DMS79 treated with DMSO at 0.1 percent for 48 hours (cell line): ENCODE data around the gene MRPL48.
"Not testable (repeated sequence)": the region's sequence is repeated elsewhere in the genome, so short reads cannot be mapped to it uniquely, and the experiment has no call there.

Experiments
- DNase-seq: peaks from one replicate; lab custom pipeline; 2025; lab: John Stamatoyannopoulos, UW

MRPL48 gene

GRCh38 chr11:73839123-73839457 lies 51.4 kb downstream of the MRPL48 start:
- no peak for DNase-seq

GRCh38 chr11:73851046-73851764 lies 63.5 kb downstream of the MRPL48 start:
- peak; percentile 58 for DNase-seq

GRCh38 chr11:73852049-73852448 lies 64.4 kb downstream of the MRPL48 start:
- peak; percentile 97 for DNase-seq

- DNase-seq, result no peak
These were observed 67.0 kb downstream of the MRPL48 start for GRCh38 chr11:73854680-73855079.

GRCh38 chr11:73856031-73856567 lies 68.4 kb downstream of the MRPL48 start:
- DNase-seq, result peak; percentile 98

- DNase-seq, result peak; percentile 62
These were observed 72.0 kb downstream of the MRPL48 start for GRCh38 chr11:73859671-73860070.

- DNase-seq, result no peak
These were observed 72.5 kb downstream of the MRPL48 start for GRCh38 chr11:73860202-73860601.

- peak; percentile 100 for DNase-seq
These were observed 75.3 kb downstream of the MRPL48 start for GRCh38 chr11:73862986-73863385.

GRCh38 chr11:73866095-73866579 lies 78.5 kb downstream of the MRPL48 start:
- no peak for DNase-seq

GRCh38 chr11:73866586-73866996 lies 78.9 kb downstream of the MRPL48 start:
- DNase-seq, result no peak

- peak; percentile 73 for DNase-seq
These were observed 81.8 kb downstream of the MRPL48 start for GRCh38 chr11:73869332-73869949.

GRCh38 chr11:73870261-73870660 lies 82.6 kb downstream of the MRPL48 start:
- no peak for DNase-seq

- no peak for DNase-seq
These were observed 85.2 kb downstream of the MRPL48 start for GRCh38 chr11:73872749-73873357.

GRCh38 chr11:73875380-73875779 lies 87.7 kb downstream of the MRPL48 start:
- DNase-seq, result no peak

GRCh38 chr11:73875840-73876239 lies 88.2 kb downstream of the MRPL48 start:
- no peak for DNase-seq

GRCh38 chr11:73876424-73877310 lies 89.0 kb downstream of the MRPL48 start, which contains the start of the genes COA4 and PAAF1:
Gene COA4 (minus strand): TSS chr11:73876846. CDS start chr11:73873378, 3,468 bp downstream.
Gene PAAF1 (plus strand): TSS chr11:73876999. CDS start chr11:73877022, 23 bp downstream.
- peak; percentile 99 for DNase-seq

GRCh38 chr11:73878771-73879170 lies 91.1 kb downstream of the MRPL48 start:
- DNase-seq, result no peak

GRCh38 chr11:73880449-73880848 lies 92.8 kb downstream of the MRPL48 start:
- not testable (repeated sequence) for DNase-seq

GRCh38 chr11:73883856-73884255 lies 96.2 kb downstream of the MRPL48 start:
- no peak for DNase-seq

GRCh38 chr11:73888244-73888643 lies 100.6 kb downstream of the MRPL48 start:
- DNase-seq, result no peak

GRCh38 chr11:73889019-73889418 lies 101.3 kb downstream of the MRPL48 start:
- DNase-seq, result no peak

- DNase-seq, result no peak
These were observed 101.9 kb downstream of the MRPL48 start for GRCh38 chr11:73889536-73889935.
